GM21528 (cell line): ENCODE measurements around the gene RNASEH1.
"Not testable (repeated sequence)": the region's sequence is repeated elsewhere in the genome, so short reads cannot be mapped to it uniquely, and the experiment has no call there.

ENCODE experiments used
- ATAC-seq: cut with Tn5 transposase; IDR thresholded peaks from one replicate; pipeline ENCODE4 v1.9.1; 2021; ENCODE audit warnings: mild to moderate bottlenecking, moderate library complexity; ENCODE audit not compliant: unreplicated experiment, low FRiP score

RNASEH1 gene

GRCh38 chr2:3594493-3595281, 36.6 kb upstream of the RNASEH1 start, which contains the start of gene COLEC11:
TSS of gene COLEC11 (plus strand) at chr2:3595112. CDS start at chr2:3604341, 9,229 bp downstream.
- no peak for ATAC-seq

GRCh38 chr2:3589086-3589485, 31.0 kb upstream of the RNASEH1 start:
- ATAC-seq: no peak

DNA sequence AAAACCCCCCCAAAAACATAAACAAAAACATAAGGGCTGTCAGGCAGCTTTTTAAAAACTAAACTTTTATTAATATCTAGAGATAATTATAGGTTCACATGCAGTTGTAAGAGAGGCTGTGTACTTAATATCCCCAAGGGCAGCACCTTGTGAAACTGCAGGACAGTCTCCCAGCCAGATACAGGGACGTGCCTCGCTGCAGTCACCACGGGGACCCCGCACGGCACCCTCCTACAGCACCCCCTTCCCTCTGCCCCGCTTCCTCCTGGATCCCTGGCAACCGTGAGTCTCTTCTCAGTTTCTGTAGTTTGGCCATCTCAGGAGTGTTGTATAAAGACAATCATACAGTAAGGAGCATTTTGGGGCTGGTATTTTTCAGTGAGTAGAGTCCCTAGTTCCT, 30.0 kb upstream of the RNASEH1 start:
- no peak for ATAC-seq

DNA sequence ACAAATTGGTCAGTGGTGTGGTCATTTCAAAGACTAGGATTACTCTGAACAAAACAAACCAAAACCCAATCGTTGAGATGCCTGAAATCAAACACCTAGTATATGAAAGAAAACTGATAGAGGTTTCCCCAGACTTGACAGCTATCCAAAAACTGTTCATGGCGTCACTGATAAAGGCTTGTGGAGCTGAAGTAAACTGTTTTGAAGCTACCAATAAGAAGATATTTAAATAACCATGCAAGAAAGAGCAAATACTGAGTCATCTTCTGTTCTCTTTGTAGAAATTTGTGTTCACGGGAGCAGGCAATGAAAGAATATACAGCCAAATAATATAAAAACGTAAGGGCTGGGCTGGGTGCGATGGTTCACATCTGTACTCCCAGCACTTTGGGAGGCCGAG, 29.3 kb upstream of the RNASEH1 start:
- no peak for ATAC-seq

- ATAC-seq: no peak
Observed at GRCh38 chr2:3587021-3587420, 28.9 kb upstream of the RNASEH1 start.

DNA sequence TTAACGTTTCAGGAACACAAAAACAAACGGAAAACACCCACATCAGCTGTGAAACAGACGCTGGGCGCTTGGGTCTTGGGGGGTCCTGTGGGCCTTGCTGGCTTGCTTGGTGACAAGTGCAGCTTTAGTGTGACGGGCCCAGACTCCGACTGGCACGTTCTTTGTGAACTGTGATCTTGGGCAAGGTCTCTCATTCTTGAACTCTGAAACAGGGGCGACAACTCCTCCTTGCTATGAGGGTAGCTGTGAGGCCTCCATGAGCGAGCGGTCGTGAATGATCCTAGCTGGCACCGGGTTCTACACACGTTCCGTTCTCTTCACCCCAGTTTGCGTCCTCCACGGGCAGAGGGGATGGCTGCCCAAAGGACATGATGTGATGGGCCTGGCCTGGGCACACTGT, 28.1 kb upstream of the RNASEH1 start:
- ATAC-seq: no peak

GRCh38 chr2:3585261-3586109, 27.4 kb upstream of the RNASEH1 start:
- ATAC-seq: no peak

DNA sequence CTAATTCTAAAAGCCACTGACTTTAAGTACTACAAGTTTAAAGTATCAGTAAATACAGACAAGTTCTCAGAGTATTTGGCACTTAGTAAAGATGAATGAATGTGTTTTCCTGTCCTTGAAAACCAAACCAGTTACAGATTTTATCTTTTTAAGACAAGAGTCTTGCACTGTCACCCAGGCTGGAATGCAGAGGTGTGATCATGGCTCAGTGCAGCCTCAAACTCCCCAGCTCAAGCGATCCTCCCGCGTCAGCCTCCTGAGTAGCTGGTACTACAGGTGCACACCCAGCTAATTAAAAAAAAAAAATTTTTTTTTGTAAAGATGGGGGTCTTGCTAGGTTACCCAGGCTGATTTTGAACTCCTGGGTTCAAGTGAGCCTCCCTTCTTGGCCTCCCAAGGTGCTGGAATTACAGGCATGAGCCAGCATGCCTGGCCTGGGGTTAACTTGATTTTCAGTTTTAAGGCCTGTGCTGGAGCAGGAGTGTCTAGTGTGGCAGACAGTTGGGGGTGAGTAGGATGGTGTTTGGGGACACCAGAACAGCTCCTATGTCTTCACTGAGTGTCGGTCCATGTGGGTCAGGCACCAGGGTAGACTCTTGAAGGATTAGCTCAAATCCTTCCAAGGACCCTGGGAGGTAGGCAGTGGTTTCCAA, 26.6 kb upstream of the RNASEH1 start:
- ATAC-seq: no peak

- ATAC-seq: no peak
Observed at GRCh38 chr2:3584076-3584475, 25.9 kb upstream of the RNASEH1 start.

- no peak for ATAC-seq
Observed at GRCh38 chr2:3581367-3582262, 23.5 kb upstream of the RNASEH1 start.

DNA sequence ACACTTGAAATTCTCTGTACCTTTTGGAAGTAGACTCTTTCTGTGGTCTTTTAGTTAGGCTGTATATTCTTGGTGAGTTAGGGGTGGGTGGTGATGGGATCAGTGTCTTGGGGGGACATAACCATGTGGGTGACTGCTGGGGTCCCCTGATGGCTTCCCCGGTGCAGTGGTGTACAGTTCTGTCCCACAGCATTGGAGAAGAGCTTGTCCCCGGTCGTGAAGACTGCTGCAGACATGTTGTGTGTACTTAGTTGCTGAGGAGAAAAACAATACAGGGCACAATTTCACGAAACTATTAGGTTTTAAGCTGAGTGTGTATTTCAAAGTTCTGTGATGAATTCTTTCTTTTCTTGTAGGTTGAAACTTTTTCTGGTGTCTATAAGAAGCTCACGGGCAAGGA, 22.3 kb upstream of the RNASEH1 start:
- no peak for ATAC-seq

GRCh38 chr2:3578987-3579386, 20.9 kb upstream of the RNASEH1 start:
- ATAC-seq: no peak

DNA sequence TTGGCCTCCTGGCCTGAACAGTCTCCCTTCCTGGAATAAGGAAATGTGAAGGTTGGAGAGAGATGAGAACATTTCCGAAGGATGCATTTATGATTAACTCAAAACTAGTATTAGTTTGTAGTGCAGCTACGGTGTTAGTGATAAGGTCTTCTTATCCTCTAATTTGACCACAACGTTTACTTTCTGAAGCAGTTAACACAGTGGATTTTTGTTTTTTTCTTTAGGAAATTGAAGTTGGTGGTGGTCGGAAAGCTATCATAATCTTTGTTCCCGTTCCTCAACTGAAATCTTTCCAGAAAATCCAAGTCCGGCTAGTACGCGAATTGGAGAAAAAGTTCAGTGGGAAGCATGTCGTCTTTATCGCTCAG, 18.1 kb upstream of the RNASEH1 start:
- ATAC-seq: not testable (repeated sequence)

DNA sequence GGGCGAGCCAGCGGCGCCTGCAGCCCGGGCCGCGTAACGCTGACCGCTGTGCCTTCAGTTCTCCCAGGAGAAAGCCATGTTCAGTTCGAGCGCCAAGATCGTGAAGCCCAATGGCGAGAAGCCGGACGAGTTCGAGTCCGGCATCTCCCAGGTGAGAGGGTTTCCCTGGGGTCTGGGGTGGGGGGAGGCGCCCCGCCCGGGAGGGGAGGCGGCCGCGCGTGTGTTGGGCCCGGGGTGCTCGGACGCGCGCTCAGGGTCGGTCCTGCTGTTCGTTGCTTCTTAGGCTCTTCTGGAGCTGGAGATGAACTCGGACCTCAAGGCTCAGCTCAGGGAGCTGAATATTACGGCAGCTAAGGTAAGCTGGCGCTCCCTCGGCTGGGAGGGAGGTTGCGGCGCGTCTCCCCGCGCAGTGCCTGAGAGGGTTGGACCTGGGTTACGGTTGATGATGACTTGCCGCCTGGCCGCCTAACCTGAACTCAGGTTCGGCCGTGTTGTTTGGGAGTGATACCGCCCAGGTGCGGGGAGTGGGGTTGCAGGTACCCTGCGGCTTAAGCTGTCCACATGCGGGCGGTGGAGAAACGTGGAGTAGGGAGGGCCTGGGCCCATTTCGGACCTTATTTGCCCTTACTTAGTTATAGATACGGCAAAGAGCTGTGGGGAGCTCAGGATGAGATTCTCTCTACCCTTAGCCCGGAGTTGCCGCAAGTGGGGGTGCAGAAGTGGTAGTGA, 17.6 kb upstream of the RNASEH1 start:
- ATAC-seq: peak; percentile 28

DNA sequence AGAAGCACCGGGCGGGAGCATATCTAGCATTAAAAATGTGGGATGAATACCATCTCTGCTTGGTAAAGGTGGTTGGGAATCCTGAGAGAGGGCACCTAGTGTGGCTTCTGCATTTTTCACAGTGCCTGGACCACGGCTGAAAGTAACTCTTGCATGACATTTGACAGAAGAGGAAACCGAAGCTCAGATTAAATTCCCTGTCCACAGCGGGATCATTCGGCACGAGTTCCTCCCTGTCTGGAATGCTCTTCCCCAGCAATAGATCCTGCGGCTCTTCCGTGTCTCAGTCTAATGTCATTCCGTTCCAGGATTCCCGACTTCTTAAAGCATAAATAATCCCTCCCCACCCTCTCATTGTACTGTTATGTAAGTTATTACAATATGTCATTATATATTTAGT, 16.0 kb upstream of the RNASEH1 start:
- ATAC-seq: no peak

GRCh38 chr2:3572620-3573019, 14.5 kb upstream of the RNASEH1 start:
- ATAC-seq: no peak

GRCh38 chr2:3571284-3571683, 13.2 kb upstream of the RNASEH1 start:
- ATAC-seq: no peak

- ATAC-seq: not testable (repeated sequence)
Observed at GRCh38 chr2:3569656-3570055, 11.5 kb upstream of the RNASEH1 start.

DNA sequence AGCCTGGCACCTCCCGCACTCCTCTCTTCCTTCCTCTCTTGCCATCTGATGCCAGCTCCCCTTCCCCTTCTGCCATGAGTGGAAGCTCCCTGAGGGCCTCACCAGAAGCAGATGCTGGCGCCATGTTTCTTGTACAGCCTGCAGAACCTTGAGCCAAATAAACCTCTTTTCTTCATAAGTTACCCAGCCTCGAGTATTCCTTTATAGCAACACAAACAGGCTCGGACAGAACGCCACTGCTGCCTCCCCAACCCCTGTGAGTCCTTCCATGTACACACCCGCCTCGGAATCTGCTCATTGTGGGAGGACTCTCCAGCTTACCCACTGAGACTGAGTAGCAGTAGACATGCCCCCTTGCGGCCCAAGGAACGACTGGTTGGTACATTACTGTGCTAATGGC, 8.7 kb upstream of the RNASEH1 start:
- ATAC-seq: no peak

DNA sequence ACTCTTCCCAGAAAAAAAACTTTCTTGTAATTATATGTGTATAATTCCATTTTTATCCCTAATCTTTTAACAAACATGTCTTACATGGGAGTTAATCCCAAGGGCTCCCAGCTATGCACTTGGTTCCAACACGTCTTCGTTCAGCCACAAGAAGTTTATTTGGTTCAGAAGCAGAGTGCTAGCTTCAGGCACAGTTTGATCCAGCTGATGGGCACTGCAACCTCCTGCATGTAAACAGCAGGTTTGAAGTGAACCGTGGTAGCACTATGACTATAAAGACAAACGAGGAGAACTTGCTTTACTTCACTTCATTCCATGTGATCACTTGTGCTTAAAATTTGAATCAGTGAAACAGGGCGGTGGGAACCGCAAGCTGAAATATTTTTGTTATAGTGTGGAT, 7.0 kb upstream of the RNASEH1 start:
- ATAC-seq: no peak
